ENCODE data around the gene ENKUR. TPM values are rescaled to one million over a fixed set of nuclear protein-coding genes. Genes with fewer than 3 reads are reported as not detected.

ENKUR gene
- total RNA-seq, 2 experiments from 2014 or later: not detected

DNA sequence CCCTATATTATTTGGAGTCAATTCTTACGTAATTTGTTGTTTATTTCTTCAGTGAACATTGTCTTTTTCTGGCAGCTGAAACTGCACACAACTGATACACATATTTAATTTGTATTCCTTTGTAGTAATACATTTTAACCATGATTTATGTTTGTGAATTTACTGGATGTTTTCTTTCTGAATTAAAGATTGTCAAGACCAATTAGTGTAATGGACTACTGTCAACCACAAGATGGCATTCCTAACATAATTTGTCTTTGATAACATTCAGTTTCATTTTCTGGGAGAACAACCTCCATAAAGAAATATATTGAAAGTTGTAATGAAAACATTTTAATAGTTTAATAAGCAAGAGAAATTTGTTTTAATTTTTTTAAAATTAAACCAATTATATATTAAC lies 10.5 kb upstream of the ENKUR start:
- no peak for DNase-seq
- H3K27ac ChIP-seq (ENCODE audit: low read depth in 1 of 2, low read length in 2 of 2): no peak overlapping the region
- no peaks in the 10 kb centered on the region for H3K9me3 ChIP-seq (ENCODE audit: control insufficient read depth in 1 of 2, insufficient read depth in 1 of 2, low read length in 2 of 2)
- H3K36me3 Mint-ChIP-seq (ENCODE audit: low read depth): peaks cover 30% of the 10 kb centered on the region
- H3K36me3 ChIP-seq (ENCODE audit: insufficient read depth, low read length): peaks cover 3% of the 10 kb centered on the region
- no peaks in the 10 kb centered on the region for H3K27me3 Mint-ChIP-seq
- no peak overlapping the region for H3K4me3 Mint-ChIP-seq
- CTCF ChIA-PET: no interaction called here
- H3K9me3 Mint-ChIP-seq: peaks cover 5% of the 10 kb centered on the region
- no peak for TF ChIP-seq CTCF (IDR thresholded peaks at IDR 0.05)
- H3K4me1 Mint-ChIP-seq (ENCODE audit: low read depth): no peaks in the 10 kb centered on the region
- H3K27me3 ChIP-seq (ENCODE audit: control insufficient read depth in 1 of 2, insufficient read depth in 2 of 2, low read length in 2 of 2): no peaks in the 10 kb centered on the region
- ATAC-seq (ENCODE audit: poor library complexity): no peak
- POLR2A ChIA-PET: no interaction called here
- intact Hi-C loops (cut with DNase I, micrococcal nuclease): no loop called here
- H3K4me1 ChIP-seq (ENCODE audit: insufficient read depth, low read length): no peaks in the 10 kb centered on the region
- no peak overlapping the region for H3K4me3 ChIP-seq (ENCODE audit: low read length)
- no peak overlapping the region for H3K27ac Mint-ChIP-seq

DNA sequence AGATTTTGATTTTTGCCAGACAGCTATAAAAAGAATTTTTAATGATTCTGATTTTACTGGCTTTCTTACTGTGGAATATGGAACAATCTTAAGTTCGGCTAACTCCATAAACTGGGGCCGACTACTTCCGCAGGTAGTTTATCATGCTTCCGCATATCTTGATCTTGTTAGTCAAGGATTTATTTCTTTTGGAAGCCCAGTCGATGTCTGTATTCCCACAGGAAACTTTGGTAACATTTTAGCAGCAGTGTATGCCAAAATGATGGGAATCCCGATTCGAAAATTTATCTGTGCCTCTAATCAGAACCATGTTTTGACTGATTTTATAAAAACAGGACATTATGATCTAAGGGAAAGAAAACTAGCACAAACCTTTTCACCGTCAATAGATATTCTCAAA lies 8.6 kb upstream of the ENKUR start:
- ATAC-seq (ENCODE audit: poor library complexity): no peak

DNA sequence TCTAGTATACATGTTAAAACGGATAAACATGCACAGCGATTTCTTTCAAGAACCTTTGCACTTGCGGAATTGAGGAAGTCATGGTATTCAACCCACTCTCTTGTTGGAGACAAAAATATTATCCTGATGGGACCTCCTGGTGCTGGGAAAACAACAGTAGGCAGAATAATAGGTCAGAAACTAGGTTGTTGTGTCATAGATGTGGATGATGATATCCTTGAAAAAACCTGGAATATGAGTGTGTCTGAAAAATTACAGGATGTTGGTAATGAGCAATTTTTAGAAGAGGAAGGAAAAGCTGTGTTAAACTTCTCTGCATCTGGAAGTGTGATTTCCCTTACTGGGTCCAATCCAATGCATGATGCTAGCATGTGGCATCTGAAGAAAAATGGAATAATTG lies 7.3 kb upstream of the ENKUR start:
- Mint-ChIP-seq H3K27me3 (no peaks in the 10 kb centered on the region), H3K4me3 (no peak overlapping the region), H3K4me1 (ENCODE audit: low read depth) (peaks cover 8% of the 10 kb centered on the region), H3K27ac (no peak overlapping the region), H3K36me3 (ENCODE audit: low read depth) (peaks cover 31% of the 10 kb centered on the region), H3K9me3 (peaks cover 2% of the 10 kb centered on the region)
- Histone ChIP-seq H3K9me3 (ENCODE audit: control insufficient read depth in 1 of 2, insufficient read depth in 1 of 2, low read length in 2 of 2) (no peaks in the 10 kb centered on the region), H3K4me1 (ENCODE audit: insufficient read depth, low read length) (no peaks in the 10 kb centered on the region), H3K27ac (ENCODE audit: low read depth in 1 of 2, low read length in 2 of 2) (no peak overlapping the region), H3K4me3 (ENCODE audit: low read length) (no peak overlapping the region), H3K36me3 (ENCODE audit: insufficient read depth, low read length) (peaks cover 3% of the 10 kb centered on the region), H3K27me3 (ENCODE audit: control insufficient read depth in 1 of 2, insufficient read depth in 2 of 2, low read length in 2 of 2) (no peaks in the 10 kb centered on the region)
- DNase-seq: no peak
- POLR2A ChIA-PET: no interaction called here
- intact Hi-C loops (cut with DNase I, micrococcal nuclease): no loop called here
- CTCF ChIA-PET: no interaction called here
- TF ChIP-seq CTCF (IDR thresholded peaks at IDR 0.05): no peak
- ATAC-seq (ENCODE audit: poor library complexity): no peak

More for the DNA sequence above, 8.6 kb upstream of the ENKUR start:
- no peak for TF ChIP-seq CTCF (IDR thresholded peaks at IDR 0.05)
- Histone ChIP-seq H3K4me3 (ENCODE audit: low read length) (no peak overlapping the region), H3K27ac (ENCODE audit: low read depth in 1 of 2, low read length in 2 of 2) (no peak overlapping the region), H3K36me3 (ENCODE audit: insufficient read depth, low read length) (peaks cover 3% of the 10 kb centered on the region), H3K4me1 (ENCODE audit: insufficient read depth, low read length) (no peaks in the 10 kb centered on the region), H3K27me3 (ENCODE audit: control insufficient read depth in 1 of 2, insufficient read depth in 2 of 2, low read length in 2 of 2) (no peaks in the 10 kb centered on the region), H3K9me3 (ENCODE audit: control insufficient read depth in 1 of 2, insufficient read depth in 1 of 2, low read length in 2 of 2) (no peaks in the 10 kb centered on the region)
- Mint-ChIP-seq H3K4me1 (ENCODE audit: low read depth) (peaks cover 2% of the 10 kb centered on the region), H3K27me3 (no peaks in the 10 kb centered on the region), H3K36me3 (ENCODE audit: low read depth) (peaks cover 31% of the 10 kb centered on the region), H3K27ac (no peak overlapping the region), H3K9me3 (peaks cover 5% of the 10 kb centered on the region), H3K4me3 (no peak overlapping the region)
- intact Hi-C loops (cut with DNase I, micrococcal nuclease): no loop called here
- CTCF ChIA-PET: no interaction called here
- no peak for DNase-seq
- POLR2A ChIA-PET: interaction anchor here (1.7 kb wide), 1 partner anchor 8 kb away, joined by 7 read pairs; the partner anchor contains the start of genes ENKUR and THNSL1

All from CD4-positive, alpha-beta T cell (primary cell).